WTC11 (cell line): ENCODE data around the gene PNPLA6. TPM values are rescaled to one million over a fixed set of nuclear protein-coding genes. Genes with fewer than 3 reads are reported as not detected.

ENCODE experiments used
- ATAC-seq: fragments of 200-7000 bp; cut with Tn5 transposase; 2 replicates; pipeline ENCODE4 v1.10.0; 2021; ENCODE audit warnings: mild to moderate bottlenecking, moderate library complexity
- CTCF ChIA-PET: fragments of 300-600 bp; sonication (Branson Sonifier 250); formaldehyde crosslinking; loops from one replicate; lab custom pipeline; 2021; ENCODE audit warnings: antibody characterized with exemption; lab: Charles Lee
- POLR2A ChIA-PET: fragments of 350-600 bp; sonication (Branson Sonifier 250); formaldehyde crosslinking; loops from one replicate; lab custom pipeline; 2021; ENCODE audit warnings: antibody characterized with exemption; lab: Charles Lee
- DNase-seq: peaks from one replicate; pipeline ENCODE4 v3.0.0; 2021; ENCODE audit warnings: low spot score
- H3K27ac Mint-ChIP-seq: 2 replicates; pipeline ENCODE4 v1.8.0; 2021; ENCODE audit warnings: mixed read lengths
- H3K27me3 Mint-ChIP-seq: 2 replicates; pipeline ENCODE4 v1.8.0; 2021; ENCODE audit warnings: low read depth, mild to moderate bottlenecking, moderate library complexity, mixed read lengths
- H3K36me3 Mint-ChIP-seq: 2 replicates; pipeline ENCODE4 v1.8.0; 2021; ENCODE audit warnings: mixed read lengths
- H3K4me1 Mint-ChIP-seq: 2 replicates; pipeline ENCODE4 v1.8.0; 2022; ENCODE audit warnings: mixed read lengths
- H3K4me3 Mint-ChIP-seq: 2 replicates; pipeline ENCODE4 v1.8.0; 2021; ENCODE audit warnings: mild to moderate bottlenecking, moderate library complexity, mixed read lengths
- H3K9me3 Mint-ChIP-seq: 2 replicates; pipeline ENCODE4 v1.8.0; 2021; ENCODE audit warnings: mixed read lengths
- CREB1 ChIP-seq: sonication (generic); formaldehyde crosslinking; IDR thresholded peaks from 2 replicates; pipeline ENCODE4 v1.8.0; 2023; ENCODE audit warnings: mild to moderate bottlenecking, missing genetic modification reagents
- CREM ChIP-seq: sonication (generic); formaldehyde crosslinking; IDR thresholded peaks from 2 replicates; pipeline ENCODE4 v1.8.1; 2022; ENCODE audit warnings: mild to moderate bottlenecking, missing genetic modification reagents, moderate library complexity
- ETV6 ChIP-seq: sonication (generic); formaldehyde crosslinking; IDR thresholded peaks from 2 replicates; pipeline ENCODE4 v1.8.1; 2022; ENCODE audit warnings: mild to moderate bottlenecking, missing genetic modification reagents
- MXD4 ChIP-seq: fragments of 250-450 bp; sonication (Bioruptor Pico); IDR thresholded peaks from 2 replicates; pipeline ENCODE4 v1.8.0; 2021; ENCODE audit warnings: mild to moderate bottlenecking, moderate library complexity, borderline replicate concordance
- SMAD4 ChIP-seq: sonication (generic); formaldehyde crosslinking; IDR thresholded peaks from 2 replicates; pipeline ENCODE4 v1.8.0; 2022; ENCODE audit warnings: mild to moderate bottlenecking, missing genetic modification reagents
- SOX15 ChIP-seq: fragments of 250-450 bp; sonication (Bioruptor Pico); IDR thresholded peaks from 2 replicates; pipeline ENCODE4 v1.9.0; 2021; ENCODE audit warnings: mild to moderate bottlenecking
- SP1 ChIP-seq: sonication (generic); formaldehyde crosslinking; conservative IDR thresholded peaks from 2 replicates; pipeline ENCODE4 v1.8.1; 2022; ENCODE audit warnings: missing genetic modification reagents
- TEAD1 ChIP-seq: sonication (generic); formaldehyde crosslinking; IDR thresholded peaks from 2 replicates; pipeline ENCODE4 v1.8.0; 2022; ENCODE audit warnings: mild to moderate bottlenecking, missing genetic modification reagents
- TP53 ChIP-seq: sonication (generic); formaldehyde crosslinking; IDR thresholded peaks from 2 replicates; pipeline ENCODE4 v1.8.1; 2023; ENCODE audit warnings: mild to moderate bottlenecking, missing genetic modification reagents
- ZNF317 ChIP-seq: sonication (generic); formaldehyde crosslinking; IDR thresholded peaks from 2 replicates; pipeline ENCODE4 v1.8.1; 2023; ENCODE audit warnings: low read depth, mild to moderate bottlenecking, moderate library complexity, missing genetic modification reagents, borderline replicate concordance
- total RNA-seq: library from RNA; stranded (reverse); gene quantifications from 3 replicates; pipeline ENCODE4 v1.2.3, GENCODE V29; 2021
- TF ChIP-seq, protein P1 (sequence below): sonication (generic); formaldehyde crosslinking; IDR thresholded peaks from 2 replicates; pipeline ENCODE4 v1.8.1; 2023; ENCODE audit warnings: mild to moderate bottlenecking, missing genetic modification reagents, moderate library complexity
- TF ChIP-seq, protein P2 (sequence below): sonication (generic); formaldehyde crosslinking; IDR thresholded peaks from 2 replicates; pipeline ENCODE4 v1.8.0; 2022; ENCODE audit warnings: mild to moderate bottlenecking, missing genetic modification reagents
- TF ChIP-seq, protein P3 (sequence below): sonication (generic); formaldehyde crosslinking; IDR thresholded peaks from 2 replicates; pipeline ENCODE4 v1.8.1; 2023; ENCODE audit warnings: mild to moderate bottlenecking, missing genetic modification reagents
- TF ChIP-seq, protein P4 (sequence below): fragments of 250-450 bp; sonication (Bioruptor Pico); IDR thresholded peaks from 2 replicates; pipeline ENCODE4 v2.1.2; 2022; ENCODE audit warnings: mild to moderate bottlenecking, moderate library complexity
- TF ChIP-seq, protein P5 (sequence below): fragments of 200-600 bp; IDR thresholded peaks from 2 replicates; pipeline ENCODE4 v1.8.0; 2022; ENCODE audit warnings: antibody characterized with exemption
- TF ChIP-seq, protein P6 (sequence below): sonication (generic); formaldehyde crosslinking; IDR thresholded peaks from 2 replicates; pipeline ENCODE4 v1.8.1; 2023; ENCODE audit warnings: mild to moderate bottlenecking, missing genetic modification reagents, moderate library complexity
- TF ChIP-seq, protein P7 (sequence below): sonication (generic); formaldehyde crosslinking; conservative IDR thresholded peaks from 2 replicates; pipeline ENCODE4 v1.8.1; 2023; ENCODE audit warnings: mild to moderate bottlenecking, low read depth, missing genetic modification reagents, moderate library complexity
- TF ChIP-seq, protein P8 (sequence below): sonication (generic); formaldehyde crosslinking; conservative IDR thresholded peaks from 2 replicates; pipeline ENCODE4 v1.8.1; 2022; ENCODE audit warnings: mild to moderate bottlenecking, missing genetic modification reagents

PNPLA6 gene
- total RNA-seq, 1 experiment from 2014 or later = 149 TPM

DNA sequence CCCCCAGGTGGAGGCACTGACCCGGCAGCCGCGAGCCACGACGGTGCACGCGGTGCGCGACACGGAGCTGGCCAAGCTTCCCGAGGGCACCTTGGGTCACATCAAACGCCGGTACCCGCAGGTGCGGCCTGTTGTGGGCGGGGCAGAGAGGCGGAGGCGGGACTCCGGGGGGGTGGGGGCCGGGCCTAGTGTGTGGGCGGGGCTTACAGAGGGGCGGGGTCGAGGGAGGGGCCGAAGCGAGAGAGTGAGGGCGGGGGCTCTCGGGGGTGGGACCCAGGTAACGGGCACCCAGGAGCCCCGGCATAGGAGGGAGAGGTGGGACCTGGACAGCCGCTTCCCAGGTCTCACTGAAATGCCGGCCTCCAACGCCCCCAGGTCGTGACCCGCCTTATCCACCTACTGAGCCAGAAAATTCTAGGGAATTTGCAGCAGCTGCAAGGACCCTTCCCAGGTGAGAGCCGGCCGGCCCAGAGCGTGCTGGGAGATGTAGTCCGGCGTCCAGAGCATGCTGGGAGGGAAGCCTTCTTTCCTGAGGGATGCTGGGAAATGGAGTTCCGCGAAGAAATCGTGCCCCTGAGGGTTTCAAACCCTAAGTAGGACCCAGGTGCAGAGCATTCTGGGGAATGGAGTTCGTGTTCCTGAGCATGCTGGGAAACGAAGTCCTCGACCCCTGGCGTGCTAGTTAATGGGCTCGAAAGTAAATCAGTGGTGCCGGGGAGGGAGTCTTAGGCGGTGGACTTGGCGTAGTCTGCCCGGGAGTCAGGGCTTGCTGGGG lies 15.7 kb downstream of the PNPLA6 start:
- Mint-ChIP-seq H3K27ac (peak overlapping the region; percentile 71), H3K4me1 (peaks cover 8% of the 10 kb centered on the region), H3K4me3 (peak overlapping the region; percentile 74), H3K27me3 (peaks cover 5% of the 10 kb centered on the region; the same call in 1 of the 2 replicates), H3K9me3 (no peaks in the 10 kb centered on the region), H3K36me3 (peaks cover 12% of the 10 kb centered on the region)
- DNase-seq (peak; percentile 95), ATAC-seq (peak; percentile 86)
- POLR2A ChIA-PET = interaction anchor here (0.8 kb wide), 1 partner anchor 29 kb away, joined by 3 read pairs; no protein-coding TSS in a partner anchor
- TF ChIP-seq TEAD1 (CRISPR knock-in tag) (peak; percentile 60; the same call in 1 of the 2 replicates), SP1 (peak; percentile 99), CREM (CRISPR knock-in tag) (peak; percentile 48; the same call in 1 of the 2 replicates), CREB1 (no peak), ETV6 (CRISPR knock-in tag) (no peak)
- TF ChIP-seq, protein P1, sequence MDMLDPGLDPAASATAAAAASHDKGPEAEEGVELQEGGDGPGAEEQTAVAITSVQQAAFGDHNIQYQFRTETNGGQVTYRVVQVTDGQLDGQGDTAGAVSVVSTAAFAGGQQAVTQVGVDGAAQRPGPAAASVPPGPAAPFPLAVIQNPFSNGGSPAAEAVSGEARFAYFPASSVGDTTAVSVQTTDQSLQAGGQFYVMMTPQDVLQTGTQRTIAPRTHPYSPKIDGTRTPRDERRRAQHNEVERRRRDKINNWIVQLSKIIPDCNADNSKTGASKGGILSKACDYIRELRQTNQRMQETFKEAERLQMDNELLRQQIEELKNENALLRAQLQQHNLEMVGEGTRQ (CRISPR knock-in tag) = peak; percentile 55
- CTCF ChIA-PET = interaction anchor here (0.6 to 2.3 kb wide), 9 partner anchors 17 to 370 kb away, joined by 3 to 18 read pairs (median 6); partner anchors contain the start of gene TRAPPC5

DNA sequence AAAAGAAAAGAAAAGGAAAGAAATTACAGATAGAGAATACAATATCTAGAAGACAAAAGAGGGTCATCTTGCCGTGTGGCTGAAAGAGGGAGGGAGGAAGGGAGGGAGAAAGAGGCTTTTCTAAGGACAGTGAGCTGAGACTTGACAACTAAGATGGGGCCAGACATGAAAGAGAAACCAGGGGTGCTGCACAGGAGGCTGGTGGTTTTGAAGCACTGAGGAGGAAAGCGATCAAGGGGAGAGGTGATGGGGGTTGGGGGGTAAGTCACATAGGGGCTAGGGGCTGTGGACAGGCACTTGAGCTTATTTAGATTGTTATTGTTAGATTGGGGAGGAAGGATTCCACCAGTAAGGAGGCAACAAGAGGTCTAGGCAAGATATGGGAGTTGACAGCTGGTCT lies 17.3 kb downstream of the PNPLA6 start:
- Mint-ChIP-seq H3K27ac (no peak overlapping the region), H3K27me3 (peaks cover 5% of the 10 kb centered on the region; the same call in 1 of the 2 replicates), H3K4me1 (peaks cover 8% of the 10 kb centered on the region), H3K4me3 (no peak overlapping the region), H3K9me3 (no peaks in the 10 kb centered on the region), H3K36me3 (peaks cover 20% of the 10 kb centered on the region)
- CTCF ChIA-PET = interaction anchor here (4.0 kb wide), 1 partner anchor 16 kb away, joined by 64 read pairs; no protein-coding TSS in a partner anchor
- DNase-seq = no peak
- ATAC-seq = no peak
- POLR2A ChIA-PET = interaction anchor here (0.7 to 0.8 kb wide), 3 partner anchors 37 to 116 kb away, joined by 3 to 5 read pairs (median 3); partner anchors contain the start of genes STXBP2 and ZNF358
- TF ChIP-seq, protein P2, sequence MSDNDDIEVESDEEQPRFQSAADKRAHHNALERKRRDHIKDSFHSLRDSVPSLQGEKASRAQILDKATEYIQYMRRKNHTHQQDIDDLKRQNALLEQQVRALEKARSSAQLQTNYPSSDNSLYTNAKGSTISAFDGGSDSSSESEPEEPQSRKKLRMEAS (CRISPR knock-in tag) = no peak
- TF ChIP-seq, protein P3, sequence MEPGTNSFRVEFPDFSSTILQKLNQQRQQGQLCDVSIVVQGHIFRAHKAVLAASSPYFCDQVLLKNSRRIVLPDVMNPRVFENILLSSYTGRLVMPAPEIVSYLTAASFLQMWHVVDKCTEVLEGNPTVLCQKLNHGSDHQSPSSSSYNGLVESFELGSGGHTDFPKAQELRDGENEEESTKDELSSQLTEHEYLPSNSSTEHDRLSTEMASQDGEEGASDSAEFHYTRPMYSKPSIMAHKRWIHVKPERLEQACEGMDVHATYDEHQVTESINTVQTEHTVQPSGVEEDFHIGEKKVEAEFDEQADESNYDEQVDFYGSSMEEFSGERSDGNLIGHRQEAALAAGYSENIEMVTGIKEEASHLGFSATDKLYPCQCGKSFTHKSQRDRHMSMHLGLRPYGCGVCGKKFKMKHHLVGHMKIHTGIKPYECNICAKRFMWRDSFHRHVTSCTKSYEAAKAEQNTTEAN = no peak
- TF ChIP-seq, protein P4, sequence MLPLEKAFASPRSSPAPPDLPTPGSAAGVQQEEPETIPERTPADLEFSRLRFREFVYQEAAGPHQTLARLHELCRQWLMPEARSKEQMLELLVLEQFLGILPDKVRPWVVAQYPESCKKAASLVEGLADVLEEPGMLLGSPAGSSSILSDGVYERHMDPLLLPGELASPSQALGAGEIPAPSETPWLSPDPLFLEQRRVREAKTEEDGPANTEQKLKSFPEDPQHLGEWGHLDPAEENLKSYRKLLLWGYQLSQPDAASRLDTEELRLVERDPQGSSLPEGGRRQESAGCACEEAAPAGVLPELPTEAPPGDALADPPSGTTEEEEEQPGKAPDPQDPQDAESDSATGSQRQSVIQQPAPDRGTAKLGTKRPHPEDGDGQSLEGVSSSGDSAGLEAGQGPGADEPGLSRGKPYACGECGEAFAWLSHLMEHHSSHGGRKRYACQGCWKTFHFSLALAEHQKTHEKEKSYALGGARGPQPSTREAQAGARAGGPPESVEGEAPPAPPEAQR (CRISPR knock-in tag) = no peak
- TF ChIP-seq, protein P5, sequence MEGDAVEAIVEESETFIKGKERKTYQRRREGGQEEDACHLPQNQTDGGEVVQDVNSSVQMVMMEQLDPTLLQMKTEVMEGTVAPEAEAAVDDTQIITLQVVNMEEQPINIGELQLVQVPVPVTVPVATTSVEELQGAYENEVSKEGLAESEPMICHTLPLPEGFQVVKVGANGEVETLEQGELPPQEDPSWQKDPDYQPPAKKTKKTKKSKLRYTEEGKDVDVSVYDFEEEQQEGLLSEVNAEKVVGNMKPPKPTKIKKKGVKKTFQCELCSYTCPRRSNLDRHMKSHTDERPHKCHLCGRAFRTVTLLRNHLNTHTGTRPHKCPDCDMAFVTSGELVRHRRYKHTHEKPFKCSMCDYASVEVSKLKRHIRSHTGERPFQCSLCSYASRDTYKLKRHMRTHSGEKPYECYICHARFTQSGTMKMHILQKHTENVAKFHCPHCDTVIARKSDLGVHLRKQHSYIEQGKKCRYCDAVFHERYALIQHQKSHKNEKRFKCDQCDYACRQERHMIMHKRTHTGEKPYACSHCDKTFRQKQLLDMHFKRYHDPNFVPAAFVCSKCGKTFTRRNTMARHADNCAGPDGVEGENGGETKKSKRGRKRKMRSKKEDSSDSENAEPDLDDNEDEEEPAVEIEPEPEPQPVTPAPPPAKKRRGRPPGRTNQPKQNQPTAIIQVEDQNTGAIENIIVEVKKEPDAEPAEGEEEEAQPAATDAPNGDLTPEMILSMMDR = no peak
- no peak for TF ChIP-seq SOX15 (CRISPR knock-in tag)
- TF ChIP-seq, protein P6, sequence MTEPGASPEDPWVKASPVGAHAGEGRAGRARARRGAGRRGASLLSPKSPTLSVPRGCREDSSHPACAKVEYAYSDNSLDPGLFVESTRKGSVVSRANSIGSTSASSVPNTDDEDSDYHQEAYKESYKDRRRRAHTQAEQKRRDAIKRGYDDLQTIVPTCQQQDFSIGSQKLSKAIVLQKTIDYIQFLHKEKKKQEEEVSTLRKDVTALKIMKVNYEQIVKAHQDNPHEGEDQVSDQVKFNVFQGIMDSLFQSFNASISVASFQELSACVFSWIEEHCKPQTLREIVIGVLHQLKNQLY (CRISPR knock-in tag) = no peak

DNA sequence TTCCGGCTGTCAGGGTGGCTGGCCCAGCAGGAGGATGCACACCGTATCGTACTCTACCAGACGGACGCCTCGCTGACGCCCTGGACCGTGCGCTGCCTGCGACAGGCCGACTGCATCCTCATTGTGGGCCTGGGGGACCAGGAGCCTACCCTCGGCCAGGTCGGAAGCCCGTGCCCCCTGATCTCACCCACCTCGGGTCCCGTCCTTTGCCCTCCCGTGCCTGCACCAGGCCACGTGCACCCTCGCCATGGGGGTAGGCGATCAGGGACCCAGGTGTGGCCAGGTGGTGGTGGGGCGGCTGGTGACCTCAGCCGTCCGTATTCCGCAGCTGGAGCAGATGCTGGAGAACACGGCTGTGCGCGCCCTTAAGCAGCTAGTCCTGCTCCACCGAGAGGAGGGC lies 19.0 kb downstream of the PNPLA6 start:
- DNase-seq = no peak
- H3K36me3 Mint-ChIP-seq = peaks cover 30% of the 10 kb centered on the region
- 0 out of 2 replicates have a peak overlapping the region, but pooled peaks have one; percentile 16 for H3K4me3 Mint-ChIP-seq
- H3K4me1 Mint-ChIP-seq = peaks cover 8% of the 10 kb centered on the region
- H3K9me3 Mint-ChIP-seq = no peaks in the 10 kb centered on the region
- ChIA-PET POLR2A (interaction anchor here (0.8 to 1.2 kb wide), 4 partner anchors 14 to 456 kb away, joined by 4 read pairs; no protein-coding TSS in a partner anchor), CTCF (interaction anchor here (0.8 to 4.0 kb wide), 11 partner anchors 11 to 315 kb away, joined by 3 to 64 read pairs (median 5); partner anchors contain the start of genes PNPLA6 and TRAPPC5)
- ATAC-seq = no peak
- H3K27me3 Mint-ChIP-seq = peaks cover 5% of the 10 kb centered on the region; the same call in 1 of the 2 replicates
- no peak overlapping the region for H3K27ac Mint-ChIP-seq
- TF ChIP-seq ZNF317 (CRISPR knock-in tag) (no peak), MXD4 (CRISPR knock-in tag) (no peak), TP53 (CRISPR knock-in tag) (no peak), SMAD4 (CRISPR knock-in tag) (no peak)
- TF ChIP-seq, protein P6 (CRISPR knock-in tag) = no peak
- TF ChIP-seq, protein P7, sequence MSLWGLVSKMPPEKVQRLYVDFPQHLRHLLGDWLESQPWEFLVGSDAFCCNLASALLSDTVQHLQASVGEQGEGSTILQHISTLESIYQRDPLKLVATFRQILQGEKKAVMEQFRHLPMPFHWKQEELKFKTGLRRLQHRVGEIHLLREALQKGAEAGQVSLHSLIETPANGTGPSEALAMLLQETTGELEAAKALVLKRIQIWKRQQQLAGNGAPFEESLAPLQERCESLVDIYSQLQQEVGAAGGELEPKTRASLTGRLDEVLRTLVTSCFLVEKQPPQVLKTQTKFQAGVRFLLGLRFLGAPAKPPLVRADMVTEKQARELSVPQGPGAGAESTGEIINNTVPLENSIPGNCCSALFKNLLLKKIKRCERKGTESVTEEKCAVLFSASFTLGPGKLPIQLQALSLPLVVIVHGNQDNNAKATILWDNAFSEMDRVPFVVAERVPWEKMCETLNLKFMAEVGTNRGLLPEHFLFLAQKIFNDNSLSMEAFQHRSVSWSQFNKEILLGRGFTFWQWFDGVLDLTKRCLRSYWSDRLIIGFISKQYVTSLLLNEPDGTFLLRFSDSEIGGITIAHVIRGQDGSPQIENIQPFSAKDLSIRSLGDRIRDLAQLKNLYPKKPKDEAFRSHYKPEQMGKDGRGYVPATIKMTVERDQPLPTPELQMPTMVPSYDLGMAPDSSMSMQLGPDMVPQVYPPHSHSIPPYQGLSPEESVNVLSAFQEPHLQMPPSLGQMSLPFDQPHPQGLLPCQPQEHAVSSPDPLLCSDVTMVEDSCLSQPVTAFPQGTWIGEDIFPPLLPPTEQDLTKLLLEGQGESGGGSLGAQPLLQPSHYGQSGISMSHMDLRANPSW (CRISPR knock-in tag) = no peak
- TF ChIP-seq, protein P8, sequence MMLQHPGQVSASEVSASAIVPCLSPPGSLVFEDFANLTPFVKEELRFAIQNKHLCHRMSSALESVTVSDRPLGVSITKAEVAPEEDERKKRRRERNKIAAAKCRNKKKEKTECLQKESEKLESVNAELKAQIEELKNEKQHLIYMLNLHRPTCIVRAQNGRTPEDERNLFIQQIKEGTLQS (CRISPR knock-in tag) = 0 out of 2 replicates have a peak, but pooled peaks have one; percentile 30
